Measurements from ENCODE around the gene EGFL7. TPM values are rescaled to one million over a fixed set of nuclear protein-coding genes. Genes with fewer than 3 reads are reported as not detected.

EGFL7 gene
- total and polyA plus RNA-seq, 10 of the 15 experiments (the other 5 are each of a cell fraction or from before 2014, with no cell fraction given) = 0.06 to 0.46 (median 0.19) TPM; not detected in 5

GRCh38 chr9:136629879-136630661 lies 32.6 kb upstream of the EGFL7 start (continued):
- TF ChIP-seq CTCF (IDR thresholded peaks at IDR 0.05 in 2 of 3, conservative IDR thresholded peaks at IDR 0.05 in 1 of 3; ENCODE audit: control insufficient read depth in 2 of 3, extremely low read depth in 1 of 3, insufficient read depth in 1 of 3, low read depth in 3 of 3, low read length in 3 of 3) (peak; percentile 58 to 75 (median 69); a peak in 5 of 6 replicates), SMAD1 (IDR thresholded peaks at IDR 0.05; ENCODE audit: low read depth, partially characterized antibody) (no peak), SIN3A (IDR thresholded peaks at IDR 0.05; ENCODE audit: low read depth, low read length) (no peak), POU2F2 (IDR thresholded peaks at IDR 0.05; ENCODE audit: borderline replicate concordance, low read depth, low read length) (no peak), E2F4 (IDR thresholded peaks at IDR 0.05; ENCODE audit: low read depth, low read length) (no peak), SIX5 (IDR thresholded peaks at IDR 0.05; ENCODE audit: low read depth, low read length, severe bottlenecking) (no peak), BCL3 (IDR thresholded peaks at IDR 0.05; ENCODE audit: borderline replicate concordance, insufficient read depth, low read depth, low read length, poor library complexity, severe bottlenecking) (no peak), REST (IDR thresholded peaks at IDR 0.05; ENCODE audit: low read depth, low read length) (no peak), WRNIP1 (IDR thresholded peaks at IDR 0.05; ENCODE audit: borderline replicate concordance, low read depth, low read length) (no peak), IRF5 (IDR thresholded peaks at IDR 0.05; ENCODE audit: borderline replicate concordance) (no peak), ESRRA (IDR thresholded peaks at IDR 0.05; ENCODE audit: low read length) (no peak), RFX5 (IDR thresholded peaks at IDR 0.05; ENCODE audit: low read depth, low read length) (no peak), ZNF592 (IDR thresholded peaks at IDR 0.05) (no peak), MEF2A (IDR thresholded peaks at IDR 0.05; ENCODE audit: insufficient read depth, low read depth, low read length) (no peak)

All from GM12878 (cell line).